NB4 (cell line): ENCODE measurements around the gene ZFX.

ENCODE experiments used
- DNase-seq: peaks from one replicate; pipeline ENCODE4 v3.0.0; 2010; ENCODE audit warnings: low read depth
- H3K4me3 ChIP-seq: one replicate; pipeline ENCODE4 v1.5.1; 2011; ENCODE audit warnings: mild to moderate bottlenecking, low read depth, low read length, moderate library complexity
- MAX ChIP-seq: IDR thresholded peaks from 2 replicates; pipeline ENCODE4 v1.6.1; 2011; ENCODE audit warnings: low read depth, low read length
- MYC ChIP-seq: IDR thresholded peaks from 2 replicates; pipeline ENCODE4 v1.6.1; 2011; ENCODE audit warnings: low read depth, low read length
- POLR2A ChIP-seq: IDR thresholded peaks from 2 replicates; pipeline ENCODE4 v1.6.1; 2011; ENCODE audit warnings: mild to moderate bottlenecking; ENCODE audit not compliant: insufficient read length; ENCODE audit errors: extremely low read depth
- TF ChIP-seq, protein P1 (sequence below): IDR thresholded peaks from one replicate; pipeline ENCODE4 v1.5.1; 2012; ENCODE audit warnings: low read depth, low read length

The ZFX gene

DNA sequence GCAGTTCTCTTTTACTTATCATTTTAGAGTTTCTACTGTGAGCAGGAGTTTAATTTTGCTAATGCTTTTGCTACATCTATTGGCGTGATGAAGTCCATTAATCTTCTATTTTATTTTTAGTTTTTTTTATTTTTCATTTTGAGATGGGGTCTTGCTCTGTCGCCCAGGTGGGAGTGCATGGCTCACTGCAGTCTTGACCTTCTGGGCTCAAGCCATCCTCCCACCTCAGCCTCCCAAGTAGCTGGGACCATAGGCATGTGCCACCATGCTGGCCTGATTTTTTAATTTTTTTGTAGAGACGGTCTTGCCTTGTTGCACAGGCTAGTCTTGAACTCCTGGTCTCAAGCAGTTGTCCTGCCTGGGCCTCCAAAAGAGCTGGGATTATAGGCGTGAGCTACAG, 9.4 kb downstream of the ZFX start:
- TF ChIP-seq, protein P1, sequence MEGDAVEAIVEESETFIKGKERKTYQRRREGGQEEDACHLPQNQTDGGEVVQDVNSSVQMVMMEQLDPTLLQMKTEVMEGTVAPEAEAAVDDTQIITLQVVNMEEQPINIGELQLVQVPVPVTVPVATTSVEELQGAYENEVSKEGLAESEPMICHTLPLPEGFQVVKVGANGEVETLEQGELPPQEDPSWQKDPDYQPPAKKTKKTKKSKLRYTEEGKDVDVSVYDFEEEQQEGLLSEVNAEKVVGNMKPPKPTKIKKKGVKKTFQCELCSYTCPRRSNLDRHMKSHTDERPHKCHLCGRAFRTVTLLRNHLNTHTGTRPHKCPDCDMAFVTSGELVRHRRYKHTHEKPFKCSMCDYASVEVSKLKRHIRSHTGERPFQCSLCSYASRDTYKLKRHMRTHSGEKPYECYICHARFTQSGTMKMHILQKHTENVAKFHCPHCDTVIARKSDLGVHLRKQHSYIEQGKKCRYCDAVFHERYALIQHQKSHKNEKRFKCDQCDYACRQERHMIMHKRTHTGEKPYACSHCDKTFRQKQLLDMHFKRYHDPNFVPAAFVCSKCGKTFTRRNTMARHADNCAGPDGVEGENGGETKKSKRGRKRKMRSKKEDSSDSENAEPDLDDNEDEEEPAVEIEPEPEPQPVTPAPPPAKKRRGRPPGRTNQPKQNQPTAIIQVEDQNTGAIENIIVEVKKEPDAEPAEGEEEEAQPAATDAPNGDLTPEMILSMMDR = no peak
- TF ChIP-seq MYC (no peak), POLR2A (no peak), MAX (no peak)
- no peak for DNase-seq
- H3K4me3 ChIP-seq = no peak overlapping the region

DNA sequence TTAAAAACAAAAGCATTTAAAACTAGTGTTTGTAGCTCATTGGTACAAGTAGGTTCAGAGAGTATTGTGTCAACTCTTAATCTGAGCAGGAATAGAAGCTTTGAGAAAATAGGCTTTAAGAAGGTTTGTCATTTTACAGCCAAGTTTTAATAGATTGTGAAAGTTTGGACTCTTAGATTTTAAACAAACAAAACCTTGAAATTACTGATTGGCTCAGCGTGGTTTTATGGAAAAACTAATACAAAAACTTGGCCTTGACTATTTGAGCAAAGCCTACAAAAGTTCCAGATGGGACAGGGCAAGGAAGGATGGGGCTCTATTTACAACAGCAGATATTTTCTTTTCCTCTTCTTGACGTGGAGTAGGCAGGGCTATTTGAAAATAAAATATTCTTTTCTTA, 16.5 kb downstream of the ZFX start:
- TF ChIP-seq, protein P1 = no peak
- TF ChIP-seq MYC = no peak
- TF ChIP-seq MAX = no peak
- no peak for TF ChIP-seq POLR2A
- no peak for DNase-seq
- H3K4me3 ChIP-seq = no peak overlapping the region

DNA sequence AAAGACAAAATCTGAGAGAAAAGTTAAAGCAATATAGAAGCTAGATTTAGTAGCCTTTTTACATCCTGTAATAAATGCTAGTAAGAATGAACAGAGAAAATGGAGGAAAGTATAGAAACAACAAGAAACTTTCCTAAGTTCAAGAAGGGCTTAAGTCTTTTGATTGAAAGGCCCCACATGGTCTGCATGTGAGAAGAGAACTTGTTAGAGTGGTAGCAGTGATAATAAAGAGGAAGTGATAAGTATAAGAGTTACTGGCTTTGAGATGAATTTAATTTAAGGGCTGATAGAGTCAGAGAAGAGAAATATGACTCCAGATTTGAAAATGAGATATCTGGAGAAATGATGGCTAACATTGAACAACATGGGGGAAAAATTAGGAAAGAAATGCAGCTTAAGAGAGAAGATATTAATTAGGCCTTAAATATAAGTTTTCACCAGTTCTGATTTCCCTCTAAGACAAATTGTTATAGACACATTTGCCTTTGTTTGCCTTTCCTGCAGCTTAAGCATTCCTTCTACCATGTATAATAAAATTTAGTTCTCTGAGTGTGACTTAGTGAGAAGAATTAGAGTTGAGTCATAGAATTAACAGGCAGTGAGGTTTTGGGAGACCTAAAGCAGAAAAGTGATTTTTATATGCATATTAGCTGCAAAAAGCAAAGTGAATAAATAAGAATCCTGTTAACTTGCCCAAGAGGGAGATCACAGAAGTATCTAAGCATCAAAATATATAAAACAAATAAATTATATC, 18.4 kb downstream of the ZFX start:
- H3K4me3 ChIP-seq = no peak overlapping the region
- no peak for TF ChIP-seq POLR2A
- DNase-seq = peak; percentile 42

GRCh38 chrX:24168807-24169206, 19.3 kb downstream of the ZFX start:
- no peak overlapping the region for H3K4me3 ChIP-seq
- no peak for DNase-seq
- TF ChIP-seq MYC = no peak
- TF ChIP-seq POLR2A = no peak
- TF ChIP-seq, protein P1 = no peak
- TF ChIP-seq MAX = no peak

DNA sequence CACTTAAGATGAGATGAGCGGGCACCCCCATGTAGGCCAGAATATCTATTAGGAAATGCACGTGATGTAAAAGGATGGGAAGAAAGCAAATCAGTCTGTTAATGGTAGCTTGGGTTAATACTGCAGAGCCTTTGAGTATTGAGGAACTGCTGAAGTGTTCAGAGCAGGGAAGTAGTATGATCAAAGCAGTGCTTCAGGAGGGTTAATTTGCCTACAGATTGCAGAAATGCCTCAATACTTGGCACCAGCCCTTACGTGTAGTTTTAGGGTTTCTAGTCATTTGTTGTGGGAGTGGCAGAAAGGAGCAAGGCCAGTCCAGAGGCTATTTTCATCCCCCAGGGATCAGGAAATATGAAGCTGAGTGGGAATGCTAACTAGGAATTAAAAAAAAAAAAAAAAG, 19.7 kb downstream of the ZFX start:
- H3K4me3 ChIP-seq = no peak overlapping the region
- DNase-seq = peak; percentile 24
- TF ChIP-seq, protein P1 = no peak
- TF ChIP-seq MYC = no peak
- no peak for TF ChIP-seq POLR2A
- no peak for TF ChIP-seq MAX

DNA sequence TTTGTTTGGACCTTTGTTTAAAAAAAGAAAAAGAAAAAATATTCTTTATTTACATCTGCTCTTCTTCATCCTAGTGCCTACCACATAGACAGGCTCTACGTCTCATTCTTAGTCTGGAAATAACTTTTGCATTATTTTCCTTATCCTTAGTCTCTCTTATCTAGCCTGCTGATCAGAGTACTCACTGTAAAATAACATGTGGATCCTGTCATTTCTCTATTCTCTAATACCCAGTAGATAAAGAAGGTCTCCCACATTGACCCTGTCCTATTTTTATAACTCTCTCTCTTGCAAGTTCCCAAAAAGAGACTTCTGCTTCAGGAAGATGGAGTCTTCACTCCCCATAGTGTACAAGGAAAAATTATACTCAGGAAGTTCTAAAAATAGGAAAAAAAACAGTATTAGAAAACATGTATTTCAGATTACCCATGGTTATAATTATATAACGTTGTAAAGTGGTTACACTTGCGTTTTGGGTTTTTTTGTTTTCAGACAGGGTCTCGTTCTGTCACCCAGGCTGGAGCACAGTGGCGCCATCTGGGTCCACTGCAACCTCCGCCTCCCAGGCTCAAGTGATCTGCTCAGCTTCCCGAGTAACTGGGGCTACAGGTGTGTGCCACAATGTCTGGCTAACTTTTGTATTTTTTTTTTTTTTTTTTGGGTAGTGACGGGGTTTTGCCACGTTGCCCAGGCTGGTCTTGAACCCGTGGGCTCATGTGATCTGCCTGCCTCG, 23.8 kb downstream of the ZFX start:
- DNase-seq = no peak
- no peak overlapping the region for H3K4me3 ChIP-seq
- TF ChIP-seq MYC (no peak), MAX (no peak), POLR2A (no peak)
- TF ChIP-seq, protein P1 = no peak
